ENCODE measurements around the gene KCNH1.
"Not testable (repeated sequence)": the region's sequence is repeated elsewhere in the genome, so short reads cannot be mapped to it uniquely, and the experiment has no call there.

KCNH1 gene

DNA sequence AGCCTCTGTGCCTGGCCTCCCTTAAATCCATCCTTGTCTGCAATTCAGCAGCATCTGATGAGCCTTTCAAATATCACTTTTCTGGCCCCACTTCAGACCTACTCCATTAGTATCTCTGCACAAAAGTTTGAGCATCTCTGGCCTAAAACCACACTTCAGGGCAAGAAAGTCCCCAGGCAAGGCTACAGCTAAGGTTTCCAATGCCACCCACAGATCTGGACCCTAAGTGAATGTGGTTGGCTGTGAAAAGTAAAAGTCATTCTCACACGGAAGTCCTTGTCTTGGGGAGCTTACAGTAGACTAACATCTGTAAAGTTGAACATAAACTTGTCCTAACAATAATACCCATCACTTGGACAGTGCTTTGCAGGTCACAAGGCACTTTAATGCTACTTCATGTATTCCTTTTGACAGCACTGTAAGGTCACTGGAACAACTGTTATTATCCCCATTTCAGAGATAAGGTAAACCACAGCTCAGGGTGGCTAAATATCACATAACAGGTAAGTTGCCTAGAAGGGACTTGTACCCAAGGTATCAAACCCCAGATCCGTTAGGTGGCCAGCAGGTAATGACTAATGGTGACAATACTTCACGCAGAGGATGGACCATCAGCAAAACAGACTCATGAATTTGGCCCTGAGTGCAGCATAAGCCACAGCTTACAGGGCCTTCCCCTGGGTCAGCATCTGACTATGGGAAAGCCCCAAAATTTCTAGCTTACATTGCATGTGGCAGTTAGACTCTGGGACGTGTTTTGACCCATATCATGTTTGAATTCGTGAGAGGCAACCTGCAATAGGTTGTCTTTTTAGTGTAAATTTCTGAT is 449.3 kb downstream of the KCNH1 start:
- no peak for DNase-seq (ENCODE audit: low read depth)

GRCh38 chr1:210683403-210684047 is 450.4 kb downstream of the KCNH1 start:
- no peak for DNase-seq (ENCODE audit: low read depth)

DNA sequence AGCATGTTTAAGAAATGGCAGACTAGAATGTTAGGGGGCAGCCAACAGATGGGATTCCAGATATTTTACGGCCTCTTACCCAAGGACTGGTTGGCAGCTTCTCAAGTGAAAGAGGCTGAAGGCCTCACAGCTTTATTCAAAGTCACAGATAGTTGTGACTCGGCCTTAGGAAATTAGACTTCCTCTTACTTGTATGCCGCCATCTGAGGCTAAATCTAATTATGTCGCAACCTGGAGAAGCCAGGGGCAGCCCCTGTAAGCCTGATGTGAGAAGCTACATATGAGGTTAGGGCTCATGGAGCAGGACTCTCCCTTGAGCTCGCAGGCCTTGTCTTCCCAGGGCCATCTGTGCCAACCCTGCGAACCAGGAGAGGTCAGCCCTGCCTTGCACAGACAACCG is 452.8 kb downstream of the KCNH1 start:
- DNase-seq (ENCODE audit: low read depth): no peak

- DNase-seq (ENCODE audit: low read depth): no peak
These were observed 455.6 kb downstream of the KCNH1 start for GRCh38 chr1:210678306-210678705.

DNA sequence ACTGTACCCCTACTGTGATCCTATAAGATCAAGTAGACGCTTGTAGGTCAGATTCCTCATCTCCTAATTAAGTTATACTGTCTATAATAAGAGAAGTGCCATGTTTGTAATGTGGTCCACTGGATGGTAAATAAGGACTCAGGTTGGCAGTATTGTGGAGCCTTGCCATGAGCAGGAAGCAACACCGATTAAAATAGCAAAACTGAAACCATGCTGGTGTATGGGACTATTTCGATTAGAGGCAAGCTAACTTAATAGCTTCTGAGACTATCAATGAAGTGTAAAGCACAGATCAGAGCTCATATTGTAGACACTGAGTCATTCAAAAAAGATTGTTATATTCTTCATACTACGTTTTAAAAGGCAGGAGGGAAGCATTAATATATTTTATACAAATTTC is 456.4 kb downstream of the KCNH1 start:
- no peak for DNase-seq (ENCODE audit: low read depth)

- no peak for DNase-seq (ENCODE audit: low read depth)
These were observed 457.4 kb downstream of the KCNH1 start for GRCh38 chr1:210676539-210676938.

- DNase-seq (ENCODE audit: low read depth): no peak
These were observed 459.8 kb downstream of the KCNH1 start for GRCh38 chr1:210674151-210674550.

- no peak for DNase-seq (ENCODE audit: low read depth)
These were observed 464.0 kb downstream of the KCNH1 start for GRCh38 chr1:210669951-210670350.

DNA sequence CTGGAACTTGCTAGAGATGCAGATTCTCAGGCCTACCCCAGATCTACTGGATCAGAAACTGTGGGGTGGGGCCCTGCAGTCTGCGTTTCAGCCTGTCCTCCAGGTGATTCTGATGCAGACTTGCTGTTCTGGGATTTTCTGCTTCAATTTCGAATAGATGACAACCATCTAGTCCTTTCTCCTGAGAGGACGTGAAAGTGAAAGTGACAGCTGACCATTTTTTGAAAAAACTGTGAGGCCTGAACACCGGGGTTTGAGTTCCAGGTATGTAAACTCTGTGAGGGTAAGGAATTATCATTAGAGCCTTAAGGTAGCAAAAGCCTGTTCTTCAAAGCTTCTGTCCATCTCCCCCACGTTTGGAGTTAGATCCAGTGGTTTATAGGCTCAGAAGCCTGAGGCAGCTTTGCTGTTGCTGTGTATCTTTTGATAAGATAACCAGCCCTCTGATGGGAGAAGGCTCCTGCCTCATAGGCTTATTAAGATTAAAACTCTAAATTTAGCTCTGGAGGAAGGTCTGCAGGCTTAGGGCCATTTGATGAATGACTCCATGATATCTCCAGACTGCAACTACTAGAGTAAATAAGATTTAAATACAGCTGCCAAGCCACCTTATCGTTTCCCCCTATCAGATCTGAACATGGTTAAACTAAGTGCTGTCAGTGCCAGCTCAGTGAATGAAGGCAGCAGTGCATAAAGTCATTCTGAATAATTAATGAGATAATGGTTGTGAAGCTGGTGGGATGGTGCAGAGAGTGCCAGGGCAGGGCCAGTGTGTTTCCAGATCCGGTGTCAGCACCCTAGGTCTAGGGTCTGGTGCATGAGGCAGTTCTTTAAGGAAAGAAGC is 470.0 kb downstream of the KCNH1 start:
- DNase-seq (ENCODE audit: low read depth): no peak

- no peak for DNase-seq (ENCODE audit: low read depth)
These were observed 471.5 kb downstream of the KCNH1 start for GRCh38 chr1:210662291-210663050.

DNA sequence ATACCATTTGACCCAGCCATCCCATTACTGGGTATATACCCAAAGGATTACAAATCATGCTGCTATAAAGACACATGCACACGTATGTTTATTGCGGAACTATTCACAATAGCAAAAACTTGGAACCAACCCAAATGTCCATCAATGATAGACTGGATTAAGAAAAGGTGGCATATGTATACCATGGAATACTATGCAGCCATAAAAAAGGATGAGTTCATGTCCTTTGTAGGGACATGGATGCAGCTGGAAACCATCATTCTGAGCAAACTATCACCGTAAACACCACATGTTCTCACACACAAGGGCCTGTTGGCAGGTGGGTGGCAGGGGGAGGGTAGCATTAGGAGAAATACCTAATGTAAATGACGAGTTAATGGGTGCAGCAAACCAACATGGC is 472.4 kb downstream of the KCNH1 start:
- not testable (repeated sequence) for DNase-seq (ENCODE audit: low read depth)

DNA sequence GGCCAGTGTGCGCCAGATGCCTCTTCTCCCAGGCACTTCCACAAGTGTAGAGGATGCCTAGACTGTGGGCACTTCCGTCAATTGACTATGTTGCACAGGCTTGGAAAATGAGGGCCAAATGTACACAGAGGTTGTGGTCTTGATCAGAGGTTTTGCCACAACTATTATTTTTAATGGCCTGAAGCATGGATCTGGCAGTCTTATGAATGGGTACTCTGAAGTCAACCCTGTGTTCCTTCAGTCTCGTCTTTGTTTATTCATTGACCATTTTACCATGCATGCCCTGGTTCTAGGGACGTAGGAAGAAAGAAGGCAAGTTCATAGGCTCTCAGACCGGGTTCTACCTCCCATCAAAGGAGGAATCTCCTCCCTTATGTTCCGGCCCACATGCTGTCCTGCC is 476.1 kb downstream of the KCNH1 start:
- DNase-seq (ENCODE audit: low read depth): no peak

- DNase-seq (ENCODE audit: low read depth): no peak
These were observed 478.4 kb downstream of the KCNH1 start for GRCh38 chr1:210655511-210655910.

DNA sequence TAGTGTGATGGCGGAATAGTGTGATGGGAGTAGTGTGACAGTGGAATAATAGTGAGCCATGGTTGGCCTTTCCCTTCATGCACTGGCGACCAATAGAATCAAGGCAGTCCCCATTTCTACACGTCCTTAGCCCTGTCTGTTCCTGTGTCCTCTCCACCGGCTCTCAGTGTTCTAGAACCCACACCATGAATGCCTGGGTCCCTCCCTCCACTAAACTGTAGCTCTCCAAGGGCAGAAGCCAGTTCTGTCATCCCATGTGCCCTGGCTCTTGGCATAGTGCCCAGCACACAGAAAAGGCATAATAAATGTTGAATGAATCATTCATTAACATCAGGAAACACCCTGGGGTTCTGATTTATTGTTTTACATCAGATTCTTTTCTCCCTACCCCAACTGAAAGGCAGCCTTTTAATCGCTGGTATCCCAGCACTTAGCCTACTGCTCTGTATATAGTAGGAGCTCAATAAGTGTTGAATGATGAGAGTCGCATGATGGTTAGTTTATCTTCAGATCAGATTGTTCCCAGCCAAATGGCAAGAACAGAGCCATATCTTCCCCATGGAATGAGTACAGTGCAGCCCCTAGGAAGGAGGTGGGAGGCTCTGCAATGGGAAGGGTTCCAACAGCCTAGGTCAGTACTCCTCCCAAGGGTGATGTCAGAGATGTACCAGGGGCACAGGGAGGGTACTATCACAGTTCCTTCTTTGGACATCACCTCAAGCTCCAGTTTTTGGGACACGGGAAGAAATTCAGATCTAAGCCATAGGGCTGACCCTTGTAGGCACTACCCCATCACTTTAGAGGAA is 479.6 kb downstream of the KCNH1 start:
- no peak for DNase-seq (ENCODE audit: low read depth)

GRCh38 chr1:210653771-210654170 is 480.2 kb downstream of the KCNH1 start:
- peak; percentile 2 for DNase-seq (ENCODE audit: low read depth)

GRCh38 chr1:210652329-210652954 is 481.5 kb downstream of the KCNH1 start:
- no peak for DNase-seq (ENCODE audit: low read depth)

GRCh38 chr1:210650403-210650802 is 483.5 kb downstream of the KCNH1 start:
- no peak for DNase-seq (ENCODE audit: low read depth)

- DNase-seq (ENCODE audit: low read depth): no peak
These were observed 485.2 kb downstream of the KCNH1 start for GRCh38 chr1:210648588-210649269.

GRCh38 chr1:210647406-210648333 is 486.3 kb downstream of the KCNH1 start:
- DNase-seq (ENCODE audit: low read depth): no peak

All from fibroblast of the conjunctiva (primary cell).